Endothelial cell (in vitro differentiated cells): ENCODE results near the gene PDGFRA. TPM values are rescaled to one million over a fixed set of nuclear protein-coding genes. Genes with fewer than 3 reads are reported as not detected.

Experiments
- DNase-seq: peaks from one replicate; pipeline ENCODE4 v3.0.0; 2021; ENCODE audit warnings: low spot score
- H3K27ac Mint-ChIP-seq: one replicate; pipeline ENCODE4 v1.8.0; 2021; ENCODE audit warnings: mixed read lengths, inconsistent platforms; ENCODE audit not compliant: unreplicated experiment
- H3K27me3 Mint-ChIP-seq: one replicate; pipeline ENCODE4 v1.8.0; 2021; ENCODE audit warnings: mild to moderate bottlenecking, moderate library complexity, mixed read lengths, inconsistent platforms; ENCODE audit not compliant: unreplicated experiment
- H3K36me3 Mint-ChIP-seq: one replicate; pipeline ENCODE4 v1.8.0; 2021; ENCODE audit warnings: mild to moderate bottlenecking, low read depth, mixed read lengths, inconsistent platforms; ENCODE audit not compliant: unreplicated experiment
- H3K4me1 Mint-ChIP-seq: one replicate; pipeline ENCODE4 v1.8.0; 2021; ENCODE audit warnings: mild to moderate bottlenecking, mixed read lengths, inconsistent platforms; ENCODE audit not compliant: unreplicated experiment
- H3K4me3 Mint-ChIP-seq: one replicate; pipeline ENCODE4 v1.8.0; 2021; ENCODE audit warnings: mild to moderate bottlenecking, mixed read lengths, inconsistent platforms; ENCODE audit not compliant: unreplicated experiment
- H3K9me3 Mint-ChIP-seq: one replicate; pipeline ENCODE4 v1.8.0; 2021; ENCODE audit warnings: mixed read lengths, inconsistent platforms; ENCODE audit not compliant: unreplicated experiment
- total RNA-seq: library from RNA; stranded (reverse); fragmentation: NEBNext Ultra II Directional; extraction: Animal tissue kit (Norgen Biotek cat#: 25700); gene quantifications from one replicate; pipeline ENCODE4 v1.2.1, GENCODE V29; 2021; ENCODE audit not compliant: unreplicated experiment
- TF ChIP-seq, protein P1 (sequence below): fragments of 200-600 bp; sonication (generic); IDR thresholded peaks from one replicate; pipeline ENCODE4 v1.5.0; 2021; ENCODE audit warnings: antibody characterized with exemption; ENCODE audit not compliant: unreplicated experiment

The PDGFRA gene
- total RNA-seq, 1 donor from 2014 or later, result 3.4 TPM

DNA sequence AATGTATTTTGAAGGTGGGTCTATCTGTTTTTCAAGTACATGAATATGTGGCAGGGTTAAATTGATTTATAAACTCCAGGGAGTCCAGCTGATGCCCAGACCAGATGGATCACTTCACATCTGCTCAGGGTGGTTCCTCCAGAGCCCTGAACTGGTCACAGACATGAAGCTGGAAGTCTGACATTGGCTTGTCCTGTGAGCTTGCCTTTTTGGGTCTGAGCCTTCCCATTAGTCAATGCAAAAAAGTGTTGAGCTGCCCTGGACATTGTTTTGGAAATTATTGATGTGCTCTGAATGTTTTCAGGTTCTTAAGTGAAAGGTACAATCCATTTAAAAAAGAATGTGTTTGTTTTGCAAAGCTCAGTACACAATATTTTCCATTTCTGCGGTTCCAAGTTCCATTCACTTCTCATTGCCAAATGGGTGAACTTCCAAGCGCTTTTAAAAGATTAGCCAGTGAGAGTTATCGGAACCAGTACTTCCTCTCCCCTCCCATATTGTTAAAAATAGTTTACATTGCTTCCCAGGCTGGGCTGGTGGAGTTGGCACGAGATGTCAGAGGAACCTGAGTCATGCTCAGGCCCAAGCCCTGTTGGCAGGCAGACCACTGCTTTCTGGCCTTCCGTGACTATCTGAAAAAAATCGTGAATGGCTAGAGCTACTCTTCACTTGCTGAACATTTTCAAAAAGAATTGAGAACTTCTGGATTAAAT lies 52.1 kb downstream of the PDGFRA start:
- TF ChIP-seq, protein P1, sequence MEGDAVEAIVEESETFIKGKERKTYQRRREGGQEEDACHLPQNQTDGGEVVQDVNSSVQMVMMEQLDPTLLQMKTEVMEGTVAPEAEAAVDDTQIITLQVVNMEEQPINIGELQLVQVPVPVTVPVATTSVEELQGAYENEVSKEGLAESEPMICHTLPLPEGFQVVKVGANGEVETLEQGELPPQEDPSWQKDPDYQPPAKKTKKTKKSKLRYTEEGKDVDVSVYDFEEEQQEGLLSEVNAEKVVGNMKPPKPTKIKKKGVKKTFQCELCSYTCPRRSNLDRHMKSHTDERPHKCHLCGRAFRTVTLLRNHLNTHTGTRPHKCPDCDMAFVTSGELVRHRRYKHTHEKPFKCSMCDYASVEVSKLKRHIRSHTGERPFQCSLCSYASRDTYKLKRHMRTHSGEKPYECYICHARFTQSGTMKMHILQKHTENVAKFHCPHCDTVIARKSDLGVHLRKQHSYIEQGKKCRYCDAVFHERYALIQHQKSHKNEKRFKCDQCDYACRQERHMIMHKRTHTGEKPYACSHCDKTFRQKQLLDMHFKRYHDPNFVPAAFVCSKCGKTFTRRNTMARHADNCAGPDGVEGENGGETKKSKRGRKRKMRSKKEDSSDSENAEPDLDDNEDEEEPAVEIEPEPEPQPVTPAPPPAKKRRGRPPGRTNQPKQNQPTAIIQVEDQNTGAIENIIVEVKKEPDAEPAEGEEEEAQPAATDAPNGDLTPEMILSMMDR, result no peak

DNA sequence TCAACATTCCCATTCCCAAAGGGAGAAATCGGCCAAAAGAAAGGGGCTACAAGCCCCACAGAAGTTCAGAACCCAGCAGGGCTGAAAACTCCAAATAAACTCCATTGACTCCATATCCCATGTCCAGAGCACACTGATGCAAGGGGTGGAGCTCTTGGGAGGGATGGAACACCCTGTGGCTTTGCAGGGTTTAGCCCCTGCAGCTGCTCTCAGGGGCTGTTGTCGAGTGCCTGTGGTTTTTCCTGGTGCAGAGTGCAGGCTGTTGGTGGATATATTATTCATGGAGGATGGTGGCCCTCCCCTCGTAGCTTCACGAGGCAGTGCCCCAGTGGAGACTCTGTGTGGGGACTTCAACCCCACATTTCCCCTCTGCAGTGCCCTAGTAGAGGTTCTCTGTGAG lies 53.7 kb downstream of the PDGFRA start:
- no peak for DNase-seq
- TF ChIP-seq, protein P1, result no peak
- Mint-ChIP-seq H3K27ac (no peak overlapping the region), H3K4me3 (no peak overlapping the region), H3K27me3 (peaks cover 2% of the 10 kb centered on the region), H3K36me3 (peaks cover 20% of the 10 kb centered on the region), H3K4me1 (peaks cover 1% of the 10 kb centered on the region), H3K9me3 (peaks cover 18% of the 10 kb centered on the region)

More for the DNA sequence above, 52.1 kb downstream of the PDGFRA start:
- Mint-ChIP-seq H3K36me3 (peaks cover 20% of the 10 kb centered on the region), H3K27ac (no peak overlapping the region), H3K9me3 (peaks cover 18% of the 10 kb centered on the region), H3K4me1 (peaks cover 13% of the 10 kb centered on the region), H3K27me3 (peaks cover 2% of the 10 kb centered on the region), H3K4me3 (peak overlapping the region; percentile 8)
- DNase-seq, result no peak

DNA sequence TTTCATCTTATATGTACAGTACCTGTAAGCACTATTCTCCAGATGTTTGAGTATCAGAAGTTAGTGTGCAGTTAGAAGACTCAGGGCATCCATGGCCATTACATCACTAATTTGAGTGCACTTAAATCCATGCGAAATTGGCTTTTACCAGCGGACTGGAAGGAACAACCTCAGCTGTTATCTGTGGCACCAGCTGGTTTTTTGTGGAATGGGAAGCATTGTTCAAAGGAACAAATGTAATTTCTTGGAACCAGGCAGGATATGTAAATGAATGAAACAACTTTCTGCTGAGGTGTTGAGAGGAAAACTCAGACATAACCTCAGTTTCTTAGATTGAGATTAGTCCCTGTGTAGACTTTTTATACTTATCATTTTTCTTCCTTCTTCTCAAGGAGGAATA lies 60.2 kb downstream of the PDGFRA start:
- DNase-seq, result no peak
- Mint-ChIP-seq H3K36me3 (peaks cover 2% of the 10 kb centered on the region), H3K27me3 (peaks cover 4% of the 10 kb centered on the region), H3K9me3 (peaks cover 5% of the 10 kb centered on the region), H3K4me3 (no peak overlapping the region), H3K27ac (peak overlapping the region; percentile 75), H3K4me1 (peaks cover 22% of the 10 kb centered on the region)
- TF ChIP-seq, protein P1, result no peak

DNA sequence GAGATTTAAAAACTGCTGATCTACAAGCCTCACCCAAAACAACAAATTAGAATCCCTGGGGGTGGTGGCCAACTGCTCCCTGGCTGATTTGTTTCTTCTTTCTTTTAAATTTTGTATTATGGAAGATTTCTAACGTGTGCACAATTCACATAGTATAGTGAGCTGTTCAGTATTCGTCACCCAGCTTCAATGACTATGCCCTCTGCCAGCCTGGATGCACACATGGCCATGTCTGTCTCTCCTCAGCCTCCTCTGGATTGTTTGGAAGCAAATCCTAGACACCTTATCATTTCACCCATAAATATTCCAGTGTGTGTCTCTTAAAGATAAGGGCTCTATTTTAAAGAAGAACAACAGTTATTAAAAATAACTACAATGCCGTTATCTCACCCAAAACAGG lies 61.9 kb downstream of the PDGFRA start:
- H3K36me3 Mint-ChIP-seq, result no peaks in the 10 kb centered on the region
- no peak for DNase-seq
- TF ChIP-seq, protein P1, result no peak
- H3K4me1 Mint-ChIP-seq, result peaks cover 22% of the 10 kb centered on the region
- peaks cover 4% of the 10 kb centered on the region for H3K27me3 Mint-ChIP-seq
- H3K4me3 Mint-ChIP-seq, result no peak overlapping the region
- no peaks in the 10 kb centered on the region for H3K9me3 Mint-ChIP-seq
- H3K27ac Mint-ChIP-seq, result no peak overlapping the region

DNA sequence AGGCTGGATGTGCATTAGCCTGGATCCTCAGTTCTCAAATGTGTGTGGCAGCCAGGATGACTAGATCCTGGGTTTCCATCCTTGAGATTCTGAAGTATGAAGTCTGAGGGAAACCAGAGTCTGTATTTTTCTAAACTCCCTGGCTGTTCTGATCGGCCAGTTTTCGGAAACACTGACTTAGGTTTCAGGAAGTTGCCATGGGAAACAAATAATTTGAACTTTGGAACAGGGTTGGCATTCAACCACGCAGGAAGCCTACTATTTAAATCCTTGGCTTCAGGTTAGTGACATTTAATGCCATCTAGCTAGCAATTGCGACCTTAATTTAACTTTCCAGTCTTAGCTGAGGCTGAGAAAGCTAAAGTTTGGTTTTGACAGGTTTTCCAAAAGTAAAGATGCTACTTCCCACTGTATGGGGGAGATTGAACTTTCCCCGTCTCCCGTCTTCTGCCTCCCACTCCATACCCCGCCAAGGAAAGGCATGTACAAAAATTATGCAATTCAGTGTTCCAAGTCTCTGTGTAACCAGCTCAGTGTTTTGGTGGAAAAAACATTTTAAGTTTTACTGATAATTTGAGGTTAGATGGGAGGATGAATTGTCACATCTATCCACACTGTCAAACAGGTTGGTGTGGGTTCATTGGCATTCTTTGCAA lies 67.6 kb downstream of the PDGFRA start:
- Mint-ChIP-seq H3K4me3 (no peak overlapping the region), H3K4me1 (no peaks in the 10 kb centered on the region), H3K9me3 (no peaks in the 10 kb centered on the region), H3K27me3 (peaks cover 5% of the 10 kb centered on the region), H3K36me3 (no peaks in the 10 kb centered on the region), H3K27ac (no peak overlapping the region)
- TF ChIP-seq, protein P1, result no peak
- no peak for DNase-seq
